WTC11 (cell line): Measurements from ENCODE around the gene ACOT13. TPM values are rescaled to one million over a fixed set of nuclear protein-coding genes. Genes with fewer than 3 reads are reported as not detected.

Experiments used
- ATAC-seq: fragments of 200-7000 bp; cut with Tn5 transposase; 2 replicates; pipeline ENCODE4 v1.10.0; 2021; ENCODE audit warnings: mild to moderate bottlenecking, moderate library complexity
- CTCF ChIA-PET: fragments of 300-600 bp; sonication (Branson Sonifier 250); formaldehyde crosslinking; loops from one replicate; lab custom pipeline; 2021; ENCODE audit warnings: antibody characterized with exemption; lab: Charles Lee
- POLR2A ChIA-PET: fragments of 350-600 bp; sonication (Branson Sonifier 250); formaldehyde crosslinking; loops from one replicate; lab custom pipeline; 2021; ENCODE audit warnings: antibody characterized with exemption; lab: Charles Lee
- DNase-seq: peaks from one replicate; pipeline ENCODE4 v3.0.0; 2021; ENCODE audit warnings: low spot score
- H3K27ac Mint-ChIP-seq: 2 replicates; pipeline ENCODE4 v1.8.0; 2021; ENCODE audit warnings: mixed read lengths
- H3K27me3 Mint-ChIP-seq: 2 replicates; pipeline ENCODE4 v1.8.0; 2021; ENCODE audit warnings: low read depth, mild to moderate bottlenecking, moderate library complexity, mixed read lengths
- H3K36me3 Mint-ChIP-seq: 2 replicates; pipeline ENCODE4 v1.8.0; 2021; ENCODE audit warnings: mixed read lengths
- H3K4me1 Mint-ChIP-seq: 2 replicates; pipeline ENCODE4 v1.8.0; 2022; ENCODE audit warnings: mixed read lengths
- H3K4me3 Mint-ChIP-seq: 2 replicates; pipeline ENCODE4 v1.8.0; 2021; ENCODE audit warnings: mild to moderate bottlenecking, moderate library complexity, mixed read lengths
- H3K9me3 Mint-ChIP-seq: 2 replicates; pipeline ENCODE4 v1.8.0; 2021; ENCODE audit warnings: mixed read lengths
- CBFB ChIP-seq: sonication (generic); formaldehyde crosslinking; IDR thresholded peaks from 2 replicates; pipeline ENCODE4 v1.8.1; 2022; ENCODE audit warnings: mild to moderate bottlenecking, low read depth, missing genetic modification reagents
- EMX1 ChIP-seq: fragments of 250-450 bp; sonication (Bioruptor Pico); IDR thresholded peaks from 2 replicates; pipeline ENCODE4 v1.8.0; 2021; ENCODE audit warnings: mild to moderate bottlenecking
- FOXJ3 ChIP-seq: sonication (generic); formaldehyde crosslinking; IDR thresholded peaks from 2 replicates; pipeline ENCODE4 v1.9.0; 2021; ENCODE audit warnings: missing genetic modification reagents, mild to moderate bottlenecking, borderline replicate concordance
- GRHL2 ChIP-seq: fragments of 250-450 bp; sonication (Bioruptor Pico); IDR thresholded peaks from 2 replicates; pipeline ENCODE4 v1.8.0; 2022; ENCODE audit warnings: mild to moderate bottlenecking, moderate library complexity; ENCODE audit not compliant: insufficient replicate concordance, severe bottlenecking
- GTF2I ChIP-seq: fragments of 250-450 bp; sonication (Bioruptor Pico); conservative IDR thresholded peaks from 2 replicates; pipeline ENCODE4 v1.4.0; 2021; ENCODE audit warnings: mild to moderate bottlenecking
- HMGA2 ChIP-seq: fragments of 250-450 bp; sonication (Bioruptor Pico); IDR thresholded peaks from 2 replicates; pipeline ENCODE4 v1.4.0; 2021; ENCODE audit warnings: mild to moderate bottlenecking, moderate library complexity
- KAT7 ChIP-seq: sonication (generic); formaldehyde crosslinking; IDR thresholded peaks from 2 replicates; pipeline ENCODE4 v1.8.1; 2023; ENCODE audit warnings: missing genetic modification reagents, mild to moderate bottlenecking, borderline replicate concordance
- SMAD4 ChIP-seq: sonication (generic); formaldehyde crosslinking; IDR thresholded peaks from 2 replicates; pipeline ENCODE4 v1.8.0; 2022; ENCODE audit warnings: mild to moderate bottlenecking, missing genetic modification reagents
- SP1 ChIP-seq: sonication (generic); formaldehyde crosslinking; conservative IDR thresholded peaks from 2 replicates; pipeline ENCODE4 v1.8.1; 2022; ENCODE audit warnings: missing genetic modification reagents
- TCF7 ChIP-seq: sonication (generic); formaldehyde crosslinking; IDR thresholded peaks from 2 replicates; pipeline ENCODE4 v1.8.0; 2022; ENCODE audit warnings: mild to moderate bottlenecking, low read depth, missing genetic modification reagents, moderate library complexity
- ZNF121 ChIP-seq: sonication (generic); formaldehyde crosslinking; IDR thresholded peaks from 2 replicates; pipeline ENCODE4 v1.8.0; 2023; ENCODE audit warnings: missing genetic modification reagents
- ZNF396 ChIP-seq: fragments of 250-450 bp; sonication (Bioruptor Pico); IDR thresholded peaks from 2 replicates; pipeline ENCODE4 v1.8.0; 2021; ENCODE audit warnings: mild to moderate bottlenecking, moderate library complexity, borderline replicate concordance
- total RNA-seq: library from RNA; stranded (reverse); gene quantifications from 3 replicates; pipeline ENCODE4 v1.2.3, GENCODE V29; 2021
- TF ChIP-seq, protein P1 (sequence below): sonication (generic); formaldehyde crosslinking; IDR thresholded peaks from 2 replicates; pipeline ENCODE4 v1.8.1; 2023; ENCODE audit warnings: mild to moderate bottlenecking, missing genetic modification reagents
- TF ChIP-seq, protein P2 (sequence below): sonication (generic); formaldehyde crosslinking; IDR thresholded peaks from 2 replicates; pipeline ENCODE4 v1.8.1; 2023; ENCODE audit warnings: mild to moderate bottlenecking, missing genetic modification reagents, moderate library complexity
- TF ChIP-seq, protein P3 (sequence below): fragments of 250-450 bp; sonication (Bioruptor Pico); IDR thresholded peaks from 2 replicates; pipeline ENCODE4 v1.9.0; 2021; ENCODE audit warnings: mild to moderate bottlenecking
- TF ChIP-seq, protein P4 (sequence below): sonication (generic); formaldehyde crosslinking; IDR thresholded peaks from 2 replicates; pipeline ENCODE4 v1.8.0; 2022; ENCODE audit warnings: mild to moderate bottlenecking, missing genetic modification reagents
- TF ChIP-seq, protein P5 (sequence below): sonication (generic); formaldehyde crosslinking; conservative IDR thresholded peaks from 2 replicates; pipeline ENCODE4 v1.8.1; 2023; ENCODE audit warnings: mild to moderate bottlenecking, low read depth, missing genetic modification reagents, moderate library complexity
- TF ChIP-seq, protein P6 (sequence below): sonication (generic); formaldehyde crosslinking; IDR thresholded peaks from 2 replicates; pipeline ENCODE4 v1.8.1; 2022; ENCODE audit warnings: missing genetic modification reagents, borderline replicate concordance

ACOT13 gene
- total RNA-seq, 1 experiment from 2014 or later, result 54.0 TPM

DNA sequence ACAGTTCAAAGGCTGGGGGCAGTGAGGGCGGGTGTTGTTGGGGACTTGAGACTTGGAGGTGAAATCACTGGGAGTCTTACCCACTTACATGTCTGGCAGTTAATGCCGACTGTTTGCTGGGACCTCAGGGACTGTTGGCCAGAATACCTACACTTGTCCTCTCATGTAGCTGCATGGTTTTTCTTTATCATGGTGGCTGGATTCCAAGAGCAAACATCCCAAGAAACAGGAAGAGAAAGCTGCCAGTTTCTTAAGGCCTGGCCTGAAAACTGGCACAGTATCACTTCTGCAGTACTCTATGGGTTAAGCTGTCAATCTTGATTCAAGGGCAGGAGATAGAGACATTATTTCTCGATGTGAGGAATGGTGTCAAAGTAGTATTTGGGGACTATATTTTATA lies 71.9 kb downstream of the ACOT13 start:
- H3K4me1 Mint-ChIP-seq, result no peaks in the 10 kb centered on the region
- H3K36me3 Mint-ChIP-seq, result no peaks in the 10 kb centered on the region
- no peak overlapping the region for H3K27ac Mint-ChIP-seq
- no peak for ATAC-seq
- H3K27me3 Mint-ChIP-seq, result no peaks in the 10 kb centered on the region
- CTCF ChIA-PET, result interaction anchor here (0.7 to 1.1 kb wide), 3 partner anchors 174 to 657 kb away, joined by 3 to 5 read pairs (median 4); no protein-coding TSS in a partner anchor
- no peak for DNase-seq
- H3K4me3 Mint-ChIP-seq, result no peak overlapping the region
- H3K9me3 Mint-ChIP-seq, result peaks cover 6% of the 10 kb centered on the region
- no peak for TF ChIP-seq TCF7 (CRISPR knock-in tag)
- TF ChIP-seq, protein P1, sequence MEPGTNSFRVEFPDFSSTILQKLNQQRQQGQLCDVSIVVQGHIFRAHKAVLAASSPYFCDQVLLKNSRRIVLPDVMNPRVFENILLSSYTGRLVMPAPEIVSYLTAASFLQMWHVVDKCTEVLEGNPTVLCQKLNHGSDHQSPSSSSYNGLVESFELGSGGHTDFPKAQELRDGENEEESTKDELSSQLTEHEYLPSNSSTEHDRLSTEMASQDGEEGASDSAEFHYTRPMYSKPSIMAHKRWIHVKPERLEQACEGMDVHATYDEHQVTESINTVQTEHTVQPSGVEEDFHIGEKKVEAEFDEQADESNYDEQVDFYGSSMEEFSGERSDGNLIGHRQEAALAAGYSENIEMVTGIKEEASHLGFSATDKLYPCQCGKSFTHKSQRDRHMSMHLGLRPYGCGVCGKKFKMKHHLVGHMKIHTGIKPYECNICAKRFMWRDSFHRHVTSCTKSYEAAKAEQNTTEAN (CRISPR knock-in tag), result no peak
- no peak for TF ChIP-seq GRHL2 (CRISPR knock-in tag)
- TF ChIP-seq CBFB, result no peak
- TF ChIP-seq FOXJ3, result no peak
- no peak for TF ChIP-seq HMGA2 (CRISPR knock-in tag)
- TF ChIP-seq SMAD4 (CRISPR knock-in tag), result no peak
- POLR2A ChIA-PET, result interaction anchor here (0.6 kb wide), 1 partner anchor 297 kb away, joined by 3 read pairs; no protein-coding TSS in a partner anchor

DNA sequence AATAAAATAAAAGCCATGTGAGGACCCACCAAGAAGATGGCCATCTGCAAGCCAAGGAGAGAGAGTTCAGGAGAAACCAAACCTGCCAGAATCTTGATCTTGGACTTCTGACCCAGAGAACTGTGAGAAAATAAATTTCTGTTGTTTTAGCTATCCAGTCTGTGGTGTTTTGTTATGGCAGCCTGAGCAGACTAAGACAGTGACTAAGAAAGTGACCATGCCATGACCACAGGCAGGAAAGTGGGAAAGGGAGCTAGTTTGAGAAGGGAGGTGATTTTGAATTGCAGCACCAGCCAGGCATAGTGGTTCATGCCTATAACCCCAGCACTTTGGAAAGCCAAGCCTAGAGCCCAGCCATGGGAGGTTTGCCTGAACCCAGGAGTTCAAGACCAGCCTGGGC lies 74.0 kb downstream of the ACOT13 start:
- no peaks in the 10 kb centered on the region for H3K36me3 Mint-ChIP-seq

DNA sequence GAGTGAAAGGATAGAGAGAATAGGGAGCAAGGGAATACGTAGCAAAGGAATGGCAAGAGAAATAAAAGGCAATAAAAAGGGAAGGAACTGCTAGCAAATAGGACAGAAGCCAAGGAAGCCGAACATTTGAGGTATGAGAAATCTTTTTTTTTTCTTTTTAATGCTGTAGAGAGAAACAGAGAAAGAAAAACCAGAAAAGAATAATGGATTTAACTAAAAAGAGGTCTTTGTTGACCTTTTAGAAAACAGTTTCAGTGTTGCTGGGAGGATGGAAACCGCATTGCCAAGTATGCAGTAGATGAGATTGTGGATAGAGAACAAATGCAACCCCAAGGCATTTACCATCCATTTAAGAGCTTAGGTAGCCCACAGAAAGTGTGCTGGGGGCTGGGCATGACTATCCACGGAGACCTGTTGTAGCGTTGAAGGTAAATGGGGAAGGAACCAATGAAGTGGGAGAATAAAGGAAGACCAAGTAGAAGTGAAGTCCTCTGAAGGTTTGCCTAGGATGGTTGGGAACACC lies 75.4 kb downstream of the ACOT13 start:
- POLR2A ChIA-PET, result no interaction called here
- TF ChIP-seq, protein P2, sequence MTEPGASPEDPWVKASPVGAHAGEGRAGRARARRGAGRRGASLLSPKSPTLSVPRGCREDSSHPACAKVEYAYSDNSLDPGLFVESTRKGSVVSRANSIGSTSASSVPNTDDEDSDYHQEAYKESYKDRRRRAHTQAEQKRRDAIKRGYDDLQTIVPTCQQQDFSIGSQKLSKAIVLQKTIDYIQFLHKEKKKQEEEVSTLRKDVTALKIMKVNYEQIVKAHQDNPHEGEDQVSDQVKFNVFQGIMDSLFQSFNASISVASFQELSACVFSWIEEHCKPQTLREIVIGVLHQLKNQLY (CRISPR knock-in tag), result no peak
- no peak for TF ChIP-seq ZNF121 (CRISPR knock-in tag)
- no peak for TF ChIP-seq EMX1 (CRISPR knock-in tag)
- TF ChIP-seq, protein P3, sequence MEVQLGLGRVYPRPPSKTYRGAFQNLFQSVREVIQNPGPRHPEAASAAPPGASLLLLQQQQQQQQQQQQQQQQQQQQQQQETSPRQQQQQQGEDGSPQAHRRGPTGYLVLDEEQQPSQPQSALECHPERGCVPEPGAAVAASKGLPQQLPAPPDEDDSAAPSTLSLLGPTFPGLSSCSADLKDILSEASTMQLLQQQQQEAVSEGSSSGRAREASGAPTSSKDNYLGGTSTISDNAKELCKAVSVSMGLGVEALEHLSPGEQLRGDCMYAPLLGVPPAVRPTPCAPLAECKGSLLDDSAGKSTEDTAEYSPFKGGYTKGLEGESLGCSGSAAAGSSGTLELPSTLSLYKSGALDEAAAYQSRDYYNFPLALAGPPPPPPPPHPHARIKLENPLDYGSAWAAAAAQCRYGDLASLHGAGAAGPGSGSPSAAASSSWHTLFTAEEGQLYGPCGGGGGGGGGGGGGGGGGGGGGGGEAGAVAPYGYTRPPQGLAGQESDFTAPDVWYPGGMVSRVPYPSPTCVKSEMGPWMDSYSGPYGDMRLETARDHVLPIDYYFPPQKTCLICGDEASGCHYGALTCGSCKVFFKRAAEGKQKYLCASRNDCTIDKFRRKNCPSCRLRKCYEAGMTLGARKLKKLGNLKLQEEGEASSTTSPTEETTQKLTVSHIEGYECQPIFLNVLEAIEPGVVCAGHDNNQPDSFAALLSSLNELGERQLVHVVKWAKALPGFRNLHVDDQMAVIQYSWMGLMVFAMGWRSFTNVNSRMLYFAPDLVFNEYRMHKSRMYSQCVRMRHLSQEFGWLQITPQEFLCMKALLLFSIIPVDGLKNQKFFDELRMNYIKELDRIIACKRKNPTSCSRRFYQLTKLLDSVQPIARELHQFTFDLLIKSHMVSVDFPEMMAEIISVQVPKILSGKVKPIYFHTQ, result no peak
- TF ChIP-seq, protein P4, sequence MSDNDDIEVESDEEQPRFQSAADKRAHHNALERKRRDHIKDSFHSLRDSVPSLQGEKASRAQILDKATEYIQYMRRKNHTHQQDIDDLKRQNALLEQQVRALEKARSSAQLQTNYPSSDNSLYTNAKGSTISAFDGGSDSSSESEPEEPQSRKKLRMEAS (CRISPR knock-in tag), result no peak
- no peak for TF ChIP-seq GTF2I (CRISPR knock-in tag)
- no peaks in the 10 kb centered on the region for H3K4me1 Mint-ChIP-seq
- H3K27me3 Mint-ChIP-seq, result no peaks in the 10 kb centered on the region
- H3K4me3 Mint-ChIP-seq, result no peak overlapping the region
- no peak overlapping the region for H3K27ac Mint-ChIP-seq
- no peak for ATAC-seq
- H3K9me3 Mint-ChIP-seq, result no peaks in the 10 kb centered on the region; the same call in 1 of the 2 replicates
- H3K36me3 Mint-ChIP-seq, result no peaks in the 10 kb centered on the region
- CTCF ChIA-PET, result no interaction called here
- no peak for DNase-seq

More for the DNA sequence above, 74.0 kb downstream of the ACOT13 start:
- Mint-ChIP-seq H3K4me3 (no peak overlapping the region), H3K9me3 (no peaks in the 10 kb centered on the region; the same call in 1 of the 2 replicates), H3K27ac (no peak overlapping the region), H3K4me1 (no peaks in the 10 kb centered on the region), H3K27me3 (no peaks in the 10 kb centered on the region)
- DNase-seq (no peak), ATAC-seq (no peak)
- no peak for TF ChIP-seq HMGA2 (CRISPR knock-in tag)
- TF ChIP-seq KAT7, result no peak
- TF ChIP-seq, protein P5, sequence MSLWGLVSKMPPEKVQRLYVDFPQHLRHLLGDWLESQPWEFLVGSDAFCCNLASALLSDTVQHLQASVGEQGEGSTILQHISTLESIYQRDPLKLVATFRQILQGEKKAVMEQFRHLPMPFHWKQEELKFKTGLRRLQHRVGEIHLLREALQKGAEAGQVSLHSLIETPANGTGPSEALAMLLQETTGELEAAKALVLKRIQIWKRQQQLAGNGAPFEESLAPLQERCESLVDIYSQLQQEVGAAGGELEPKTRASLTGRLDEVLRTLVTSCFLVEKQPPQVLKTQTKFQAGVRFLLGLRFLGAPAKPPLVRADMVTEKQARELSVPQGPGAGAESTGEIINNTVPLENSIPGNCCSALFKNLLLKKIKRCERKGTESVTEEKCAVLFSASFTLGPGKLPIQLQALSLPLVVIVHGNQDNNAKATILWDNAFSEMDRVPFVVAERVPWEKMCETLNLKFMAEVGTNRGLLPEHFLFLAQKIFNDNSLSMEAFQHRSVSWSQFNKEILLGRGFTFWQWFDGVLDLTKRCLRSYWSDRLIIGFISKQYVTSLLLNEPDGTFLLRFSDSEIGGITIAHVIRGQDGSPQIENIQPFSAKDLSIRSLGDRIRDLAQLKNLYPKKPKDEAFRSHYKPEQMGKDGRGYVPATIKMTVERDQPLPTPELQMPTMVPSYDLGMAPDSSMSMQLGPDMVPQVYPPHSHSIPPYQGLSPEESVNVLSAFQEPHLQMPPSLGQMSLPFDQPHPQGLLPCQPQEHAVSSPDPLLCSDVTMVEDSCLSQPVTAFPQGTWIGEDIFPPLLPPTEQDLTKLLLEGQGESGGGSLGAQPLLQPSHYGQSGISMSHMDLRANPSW (CRISPR knock-in tag), result no peak
- TF ChIP-seq, protein P4 (CRISPR knock-in tag), result no peak
- no peak for TF ChIP-seq ZNF396 (CRISPR knock-in tag)
- no peak for TF ChIP-seq SP1 (CRISPR knock-in tag)
- TF ChIP-seq, protein P6, sequence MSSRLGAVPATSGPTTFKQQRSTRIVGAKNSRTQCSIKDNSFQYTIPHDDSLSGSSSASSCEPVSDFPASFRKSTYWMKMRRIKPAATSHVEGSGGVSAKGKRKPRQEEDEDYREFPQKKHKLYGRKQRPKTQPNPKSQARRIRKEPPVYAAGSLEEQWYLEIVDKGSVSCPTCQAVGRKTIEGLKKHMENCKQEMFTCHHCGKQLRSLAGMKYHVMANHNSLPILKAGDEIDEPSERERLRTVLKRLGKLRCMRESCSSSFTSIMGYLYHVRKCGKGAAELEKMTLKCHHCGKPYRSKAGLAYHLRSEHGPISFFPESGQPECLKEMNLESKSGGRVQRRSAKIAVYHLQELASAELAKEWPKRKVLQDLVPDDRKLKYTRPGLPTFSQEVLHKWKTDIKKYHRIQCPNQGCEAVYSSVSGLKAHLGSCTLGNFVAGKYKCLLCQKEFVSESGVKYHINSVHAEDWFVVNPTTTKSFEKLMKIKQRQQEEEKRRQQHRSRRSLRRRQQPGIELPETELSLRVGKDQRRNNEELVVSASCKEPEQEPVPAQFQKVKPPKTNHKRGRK, result no peak
- ChIA-PET CTCF (no interaction called here), POLR2A (no interaction called here)
